HG03066 (cell line): Measurements from ENCODE around the gene PRSS37.
"Not testable (repeated sequence)": the region's sequence is repeated elsewhere in the genome, so short reads cannot be mapped to it uniquely, and the experiment has no call there.

ENCODE experiments used
- ATAC-seq: cut with Tn5 transposase; IDR thresholded peaks from one replicate; pipeline ENCODE4 v1.9.1; 2021; ENCODE audit warnings: low read depth; ENCODE audit not compliant: unreplicated experiment

The PRSS37 gene, protein sequence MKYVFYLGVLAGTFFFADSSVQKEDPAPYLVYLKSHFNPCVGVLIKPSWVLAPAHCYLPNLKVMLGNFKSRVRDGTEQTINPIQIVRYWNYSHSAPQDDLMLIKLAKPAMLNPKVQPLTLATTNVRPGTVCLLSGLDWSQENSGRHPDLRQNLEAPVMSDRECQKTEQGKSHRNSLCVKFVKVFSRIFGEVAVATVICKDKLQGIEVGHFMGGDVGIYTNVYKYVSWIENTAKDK

DNA sequence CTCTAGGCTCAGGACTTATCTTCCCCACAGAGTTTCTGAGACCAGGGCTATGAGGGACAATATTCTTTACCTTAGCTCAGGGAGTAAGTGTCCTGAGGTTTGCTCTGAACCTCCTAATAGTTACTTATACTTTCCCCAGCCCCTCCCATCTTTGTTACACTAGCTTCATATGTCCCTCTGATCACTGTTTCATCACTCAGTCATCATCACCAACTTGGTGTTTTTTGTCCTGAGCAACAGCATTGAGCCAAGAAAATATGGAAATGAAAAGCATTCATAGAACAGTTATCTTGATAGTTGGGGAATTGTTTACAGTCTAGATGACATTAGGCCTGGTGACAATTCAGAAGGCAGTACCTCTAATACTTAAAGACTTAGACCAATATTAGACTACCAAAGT is at the start of gene PRSS37:
Gene PRSS37 (minus strand): TSS at position 101 of the 400 bp plus-strand sequence. CDS start 436 bp downstream, outside the sequence.
- ATAC-seq: no peak

DNA sequence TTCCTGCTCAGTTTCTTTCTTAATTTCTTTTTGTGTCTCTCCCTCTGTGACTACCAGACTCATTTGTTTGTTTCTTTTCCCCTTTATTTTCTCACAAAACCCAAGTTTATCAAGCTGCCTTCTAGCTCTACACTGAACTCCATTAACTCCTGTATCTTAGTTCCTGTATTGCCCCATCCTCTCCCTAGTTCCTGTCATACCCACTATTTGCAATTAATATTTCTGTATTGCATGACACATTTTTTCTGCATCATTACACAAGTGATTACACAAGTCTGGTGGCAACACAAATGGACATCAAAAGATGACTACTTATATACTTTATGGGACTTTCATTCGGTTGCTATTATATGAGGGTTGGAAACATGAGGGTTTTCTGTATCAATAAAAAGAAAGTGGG is 48.0 kb upstream of the PRSS37 start:
- ATAC-seq: no peak

DNA sequence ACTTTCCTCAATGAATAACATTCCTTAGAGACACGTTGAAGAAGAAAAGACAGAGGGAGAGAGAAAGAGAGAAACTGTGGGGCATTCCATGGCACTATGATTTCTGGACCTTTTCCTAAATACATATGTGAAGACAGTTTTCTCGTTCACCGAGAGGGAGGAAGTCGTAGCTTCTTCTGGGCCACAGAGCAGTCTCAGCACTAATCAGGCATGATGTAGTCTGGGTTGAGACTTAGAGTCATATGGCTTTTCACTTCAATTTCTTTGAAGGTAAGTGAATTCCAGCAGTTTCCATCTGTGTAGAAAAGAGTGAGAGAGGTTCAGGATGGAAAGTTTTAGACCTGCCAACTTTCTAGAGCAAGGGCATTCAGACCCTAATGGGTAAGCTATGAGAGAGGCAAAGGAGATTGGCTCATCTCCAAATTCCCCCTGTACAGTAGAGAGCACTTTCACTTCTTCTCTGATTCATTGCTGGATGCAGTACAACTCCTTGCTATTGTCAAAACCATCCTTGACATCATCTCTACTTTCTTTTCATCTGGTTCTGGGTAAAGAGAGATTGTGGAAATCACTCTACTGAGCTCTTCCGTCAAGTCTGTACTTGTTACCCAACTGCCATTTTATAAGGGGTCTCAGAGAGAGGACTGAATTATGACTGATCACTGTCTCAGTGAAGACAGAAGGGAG is 43.4 kb upstream of the PRSS37 start:
- no peak for ATAC-seq

DNA sequence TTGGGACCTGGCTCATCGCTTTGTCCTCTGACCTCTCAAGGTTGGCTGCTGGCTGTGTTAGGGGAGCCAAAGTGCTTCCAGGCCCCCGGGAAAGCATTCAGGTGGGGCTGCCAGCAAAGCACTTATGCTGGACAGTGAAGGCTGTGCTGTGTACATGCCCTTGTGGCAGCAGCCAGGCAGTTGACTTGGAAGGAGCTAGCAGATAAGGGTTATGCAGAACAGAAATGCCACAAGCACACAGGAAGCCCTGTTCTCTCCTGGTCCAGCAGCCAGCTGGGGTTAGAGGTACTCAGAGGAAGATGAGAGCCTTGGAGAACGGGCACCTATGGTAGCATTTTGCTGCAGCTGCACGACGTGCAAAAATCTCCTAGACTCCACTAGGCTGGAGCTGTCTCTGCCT is 39.7 kb upstream of the PRSS37 start:
- ATAC-seq: no peak

DNA sequence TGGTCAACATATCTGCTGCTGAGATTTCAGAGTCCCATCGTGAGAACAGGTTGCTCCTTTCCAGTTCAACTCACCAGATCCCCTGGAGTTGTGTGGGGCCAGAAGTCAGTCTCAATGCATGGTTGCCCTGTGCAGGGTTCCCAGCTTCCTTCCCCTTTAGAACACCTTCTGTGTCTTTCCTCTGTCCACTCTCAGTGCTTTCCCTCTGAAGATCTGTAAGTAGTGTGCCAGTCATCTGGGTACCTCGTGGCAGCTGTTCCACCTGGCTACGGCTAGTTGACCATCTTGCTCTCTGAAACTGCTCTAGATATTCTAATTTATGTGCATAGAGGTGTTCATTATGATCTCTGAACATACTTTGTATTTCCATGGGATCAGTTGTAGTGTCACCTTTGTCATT is 36.1 kb upstream of the PRSS37 start:
- no peak for ATAC-seq

DNA sequence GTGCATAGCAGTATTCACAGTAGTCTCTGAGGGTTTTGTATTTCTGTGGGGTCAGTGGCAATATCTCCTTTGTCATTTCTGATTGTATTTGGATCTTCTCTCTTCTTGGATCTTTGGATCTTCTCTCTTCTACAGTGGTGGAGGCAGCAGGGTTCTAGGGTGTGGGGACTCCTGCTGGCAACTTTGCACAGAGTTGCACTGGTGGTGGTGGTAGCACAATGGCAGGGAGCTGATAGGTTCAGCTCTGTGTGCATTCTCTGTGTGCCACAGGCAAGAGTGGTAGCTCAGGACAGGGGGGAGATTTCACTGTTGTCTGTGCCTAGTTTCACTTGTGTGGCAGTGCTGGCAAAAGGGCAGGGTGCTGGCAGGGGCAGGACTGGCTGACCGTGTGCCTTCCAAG is 35.1 kb upstream of the PRSS37 start:
- no peak for ATAC-seq

DNA sequence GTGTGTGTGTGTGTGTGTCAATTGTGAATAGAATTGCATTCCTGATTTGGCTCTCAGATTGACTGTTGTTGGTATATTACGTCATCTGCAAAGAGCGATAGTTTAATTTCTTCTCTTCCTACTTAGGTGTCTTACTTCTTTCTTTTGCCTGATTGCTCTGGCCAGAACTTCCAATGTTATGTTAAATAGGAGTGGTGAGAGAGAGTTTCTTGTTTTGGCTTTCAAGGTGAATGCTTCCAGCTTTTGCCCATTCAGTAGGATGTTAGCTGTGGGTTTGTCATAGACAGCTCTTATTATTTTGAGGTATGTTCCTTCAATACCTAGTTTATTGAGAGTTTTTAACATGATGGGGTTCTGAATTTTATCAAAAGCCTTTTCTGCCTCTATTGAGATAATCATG is 34.2 kb upstream of the PRSS37 start:
- ATAC-seq: no peak

DNA sequence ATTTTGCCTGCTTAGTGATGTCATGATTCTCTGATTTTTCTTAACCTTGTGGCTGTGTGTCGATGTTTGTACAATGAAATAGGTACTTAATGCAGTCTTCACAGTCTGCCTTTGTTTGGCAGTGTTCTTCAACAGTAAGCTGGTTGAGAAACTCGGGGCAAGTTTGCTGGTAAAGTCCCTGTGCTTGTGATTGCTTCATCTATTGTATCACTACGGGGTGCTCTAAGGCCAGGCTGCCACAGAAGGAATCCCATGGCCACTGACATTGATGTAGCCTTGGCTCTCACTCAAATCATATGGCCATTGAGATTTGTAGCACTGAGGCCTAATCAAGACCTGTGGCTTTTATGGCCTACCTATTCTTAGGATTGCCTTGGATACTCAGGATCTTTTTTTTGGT is 33.5 kb upstream of the PRSS37 start:
- no peak for ATAC-seq

DNA sequence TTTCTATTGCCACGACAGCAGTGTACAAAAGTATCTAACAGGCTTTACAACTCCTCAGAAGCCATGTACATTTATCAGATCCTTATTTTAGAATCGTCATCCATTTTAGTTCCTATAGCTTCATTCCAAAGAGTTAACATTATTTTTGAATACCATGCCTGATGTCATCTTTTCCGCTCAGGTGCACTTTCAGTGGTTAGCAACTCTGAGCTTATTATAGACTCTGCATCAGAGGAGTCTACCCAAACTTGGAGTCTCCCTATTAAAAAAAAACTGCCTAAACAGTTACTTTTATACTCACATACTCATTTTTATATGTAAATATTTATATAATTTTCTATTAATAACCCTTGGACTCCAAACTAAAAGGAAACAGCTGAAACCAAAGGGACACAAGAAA is 31.6 kb upstream of the PRSS37 start:
- ATAC-seq: no peak

DNA sequence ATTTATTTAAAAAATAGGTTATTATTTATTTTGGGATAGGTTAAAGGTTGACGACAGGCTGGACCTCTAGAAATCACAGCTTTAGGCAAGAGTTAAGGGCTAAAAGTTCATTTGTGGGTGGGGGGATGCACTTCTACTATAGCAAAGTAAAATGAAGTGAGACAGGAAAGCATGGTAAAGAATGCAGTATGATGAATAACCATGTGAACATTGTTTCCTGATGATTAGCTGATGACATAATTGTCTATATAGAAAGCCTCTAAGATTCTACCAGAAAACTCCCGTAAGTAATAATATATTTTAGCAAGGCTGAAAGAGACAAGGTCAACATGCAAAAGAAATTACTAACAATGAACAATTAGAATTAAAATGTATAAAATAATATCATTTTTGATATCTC is 25.7 kb upstream of the PRSS37 start:
- no peak for ATAC-seq

DNA sequence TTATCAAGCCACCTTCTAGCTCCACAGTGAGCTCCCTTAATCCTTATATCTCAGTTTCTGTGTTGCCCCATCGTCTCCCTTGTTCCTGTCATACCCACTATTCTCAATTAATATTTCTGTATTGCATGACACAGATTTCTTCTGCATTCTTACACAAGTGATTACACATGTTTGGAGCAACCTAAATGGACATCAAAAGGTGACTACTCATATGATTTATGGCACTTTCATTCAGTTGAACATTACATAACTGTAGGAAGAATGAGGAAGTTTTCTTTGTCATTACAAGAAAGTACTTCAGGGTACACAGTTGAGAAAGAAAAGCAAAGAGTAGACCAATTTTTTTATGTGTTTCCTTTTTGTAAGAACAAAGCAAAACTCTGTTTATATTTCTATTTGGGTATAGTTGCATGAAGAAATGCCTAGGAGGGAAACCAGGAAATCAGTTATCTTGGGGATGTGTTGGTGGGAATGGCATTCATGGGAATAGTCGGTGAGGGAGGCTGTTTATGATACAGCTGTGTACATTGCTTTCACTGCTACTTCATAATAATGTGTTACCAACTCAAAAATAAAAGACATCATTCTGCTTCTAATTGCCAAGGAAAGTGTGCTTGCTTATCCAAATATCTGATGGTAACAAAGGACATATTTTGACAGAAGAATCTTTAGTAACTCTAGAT is 23.6 kb upstream of the PRSS37 start:
- no peak for ATAC-seq

DNA sequence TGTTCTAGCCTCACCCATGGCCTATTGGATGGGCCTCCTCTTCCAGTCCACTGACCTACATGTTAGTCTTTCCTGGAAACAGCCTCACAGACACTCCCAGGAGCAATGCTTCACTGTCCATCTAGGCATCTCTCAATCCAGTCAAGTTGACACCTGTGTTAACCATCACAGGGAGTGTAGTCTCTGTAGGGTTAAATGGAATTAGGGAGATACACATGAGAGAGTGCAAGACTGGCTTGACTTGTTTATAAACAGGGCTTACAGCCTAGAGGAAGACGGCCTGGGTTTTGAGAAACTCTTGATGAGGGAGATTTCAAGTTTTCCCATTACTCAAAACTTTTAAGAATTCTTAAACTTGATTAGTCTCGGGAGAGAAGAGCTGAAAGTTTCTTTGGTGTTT is 18.9 kb upstream of the PRSS37 start:
- ATAC-seq: no peak

DNA sequence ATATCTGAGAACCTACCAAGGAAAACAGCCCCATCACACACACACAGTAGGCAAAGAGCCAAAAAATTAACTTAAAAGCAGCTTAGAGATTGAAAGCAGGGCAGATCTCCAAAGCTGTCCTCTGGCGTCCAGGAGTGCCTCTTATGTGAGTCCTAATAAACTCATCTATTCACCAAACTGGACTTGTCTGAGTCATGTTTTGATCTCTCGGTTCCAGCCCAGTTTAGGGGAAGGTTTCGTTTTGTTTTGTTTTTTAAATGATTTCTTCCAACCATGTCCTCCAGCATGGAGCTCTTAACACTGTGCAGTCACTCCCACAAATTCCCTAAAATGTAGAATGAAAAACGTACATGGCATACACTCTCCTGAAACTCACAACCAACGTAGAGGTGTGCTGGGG is 6.7 kb upstream of the PRSS37 start:
- ATAC-seq: no peak

DNA sequence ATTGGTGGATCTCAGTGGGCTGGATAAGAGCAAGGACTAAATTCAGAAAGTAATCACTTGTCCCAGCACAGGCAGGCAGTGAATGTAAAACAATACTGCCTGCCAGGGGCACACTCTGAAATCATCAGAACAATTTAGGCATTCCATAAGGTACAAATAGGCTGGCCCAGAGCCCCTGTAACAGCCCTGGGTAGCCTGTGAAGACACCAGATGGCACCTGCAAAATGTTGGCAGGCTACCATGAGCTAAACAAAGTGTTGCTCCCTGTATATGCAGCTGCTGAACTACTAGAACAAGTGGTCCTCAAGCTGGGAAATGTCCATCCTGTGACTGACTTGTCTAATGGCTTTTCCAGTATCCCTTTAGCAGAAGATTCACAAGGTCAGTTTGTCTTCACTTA is 3.0 kb upstream of the PRSS37 start:
- no peak for ATAC-seq

DNA sequence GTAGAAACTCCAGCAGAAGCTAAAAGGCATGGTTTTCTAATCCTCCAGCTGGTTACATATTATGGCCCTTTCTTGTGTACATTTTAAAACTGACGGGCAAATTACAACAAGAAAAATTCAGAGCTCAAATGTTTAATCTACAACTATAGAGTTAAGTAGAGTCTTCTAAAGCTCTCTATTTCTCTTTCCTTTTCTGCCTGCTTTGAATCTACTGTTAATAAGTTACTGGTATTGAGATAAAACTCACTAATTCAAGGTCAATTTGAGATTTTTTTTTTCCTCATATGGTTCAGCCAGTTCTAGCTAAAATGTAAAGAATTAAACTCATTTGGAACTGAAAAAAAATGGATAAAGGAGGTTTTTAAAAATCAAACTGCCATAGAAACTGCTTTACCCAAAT is 1.6 kb upstream of the PRSS37 start:
- no peak for ATAC-seq

DNA sequence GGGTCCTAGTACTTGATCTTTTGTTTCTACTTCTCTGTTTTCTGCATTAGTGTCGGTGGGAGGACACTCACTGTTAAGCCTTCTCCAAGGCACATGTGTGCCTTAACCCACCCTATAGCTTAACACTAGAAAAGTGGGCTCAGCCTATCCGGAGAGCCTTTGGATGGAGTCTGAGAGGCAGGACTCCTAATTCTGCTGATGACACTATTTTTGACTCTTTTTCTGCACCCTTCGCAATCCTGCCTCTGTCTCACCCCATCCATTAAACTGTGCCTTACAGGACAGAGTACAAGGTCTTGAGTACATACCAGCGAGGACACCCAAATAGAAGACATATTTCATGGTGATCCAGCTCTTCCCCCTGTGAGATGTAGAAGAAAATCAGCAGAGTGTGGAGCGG is 577 bp downstream of the PRSS37 start:
- ATAC-seq: no peak

DNA sequence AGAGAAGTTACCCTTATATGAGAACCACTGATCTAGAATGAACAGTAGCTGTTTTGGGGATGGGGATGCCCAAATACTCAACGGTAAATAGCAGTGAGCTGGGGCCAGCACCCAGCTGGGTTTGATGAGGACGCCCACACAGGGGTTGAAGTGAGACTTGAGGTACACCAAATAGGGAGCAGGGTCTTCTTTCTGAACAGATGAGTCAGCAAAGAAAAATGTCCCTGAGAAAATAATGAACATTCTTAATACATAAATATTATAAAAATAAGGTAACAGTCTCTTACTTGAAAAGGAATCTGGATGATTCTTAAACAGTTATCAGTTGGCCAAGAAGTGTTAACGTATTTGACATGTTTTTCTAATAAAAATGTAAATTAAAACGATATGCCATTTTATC is 2.0 kb downstream of the PRSS37 start:
- ATAC-seq: no peak

DNA sequence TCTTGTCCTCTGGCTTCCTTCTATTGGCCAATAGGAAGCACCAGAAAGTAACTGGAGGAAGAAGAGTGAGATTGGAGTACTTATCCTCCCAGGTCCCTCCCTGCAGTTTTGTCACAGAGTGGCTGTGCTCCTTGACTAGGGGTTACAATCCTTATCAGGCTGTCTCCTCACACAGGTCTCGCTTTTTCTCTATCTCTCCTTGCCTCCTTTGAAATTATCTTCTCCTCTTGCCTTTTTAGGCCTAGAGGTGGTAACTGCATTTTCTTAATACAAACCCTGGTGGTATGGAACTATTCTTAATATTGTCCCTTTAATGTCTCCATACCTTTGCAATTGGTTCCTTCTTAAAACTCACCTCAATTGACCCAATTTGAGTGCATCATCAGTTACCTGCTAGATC is 2.7 kb downstream of the PRSS37 start:
- no peak for ATAC-seq

DNA sequence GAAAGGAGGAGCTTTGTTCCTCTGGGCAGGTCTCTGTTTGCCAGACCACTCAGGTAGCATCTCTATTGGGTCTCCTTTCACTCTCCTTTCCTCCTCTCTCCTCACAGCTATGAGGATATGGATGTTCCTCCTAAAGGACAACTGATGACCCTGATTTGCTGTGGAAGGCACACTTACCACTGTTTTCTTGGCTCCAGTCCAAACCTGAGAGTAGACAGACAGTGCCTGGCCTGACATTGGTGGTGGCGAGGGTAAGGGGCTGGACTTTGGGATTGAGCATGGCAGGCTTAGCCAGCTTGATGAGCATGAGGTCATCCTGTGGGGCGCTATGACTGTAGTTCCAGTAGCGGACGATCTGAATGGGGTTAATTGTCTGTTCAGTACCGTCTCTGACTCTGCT is 3.6 kb downstream of the PRSS37 start:
- ATAC-seq: no peak

DNA sequence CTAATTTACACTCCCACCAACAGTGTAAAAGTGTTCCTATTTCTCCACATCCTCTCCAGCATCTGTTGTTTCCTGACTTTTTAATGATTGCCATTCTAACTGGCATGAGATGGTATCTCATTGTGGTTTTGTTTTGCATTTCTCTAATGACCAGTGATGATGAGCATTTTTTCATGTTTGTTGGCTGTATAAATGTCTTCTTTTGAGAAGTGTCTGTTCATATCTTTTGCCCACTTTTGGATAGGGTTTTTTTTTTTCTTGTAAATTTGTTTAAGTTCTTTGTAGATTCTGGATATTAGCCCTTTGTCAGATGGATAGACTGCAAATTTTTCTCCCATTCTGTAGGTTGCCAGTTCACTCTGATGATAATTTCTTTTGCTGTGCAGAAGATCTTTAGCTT is 18.9 kb downstream of the PRSS37 start:
- ATAC-seq: not testable (repeated sequence)

DNA sequence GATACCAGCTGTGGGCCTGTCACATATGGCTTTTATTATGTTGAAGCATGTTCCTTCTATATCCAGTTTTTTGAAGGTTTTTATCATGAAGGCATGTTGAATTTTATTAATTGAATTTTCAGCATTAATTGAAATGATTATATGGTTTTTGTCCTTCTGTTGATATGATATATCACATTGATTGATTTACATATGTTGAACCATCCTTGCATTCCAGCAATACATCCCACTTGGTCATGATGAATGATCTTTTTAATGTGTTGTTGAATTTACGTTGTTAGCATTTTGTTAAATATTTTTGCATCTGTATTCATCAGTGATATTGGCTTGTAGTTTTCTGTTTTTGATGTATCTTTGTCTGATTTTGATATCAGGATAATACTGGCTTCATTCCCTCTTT is 21.2 kb downstream of the PRSS37 start:
- no peak for ATAC-seq

DNA sequence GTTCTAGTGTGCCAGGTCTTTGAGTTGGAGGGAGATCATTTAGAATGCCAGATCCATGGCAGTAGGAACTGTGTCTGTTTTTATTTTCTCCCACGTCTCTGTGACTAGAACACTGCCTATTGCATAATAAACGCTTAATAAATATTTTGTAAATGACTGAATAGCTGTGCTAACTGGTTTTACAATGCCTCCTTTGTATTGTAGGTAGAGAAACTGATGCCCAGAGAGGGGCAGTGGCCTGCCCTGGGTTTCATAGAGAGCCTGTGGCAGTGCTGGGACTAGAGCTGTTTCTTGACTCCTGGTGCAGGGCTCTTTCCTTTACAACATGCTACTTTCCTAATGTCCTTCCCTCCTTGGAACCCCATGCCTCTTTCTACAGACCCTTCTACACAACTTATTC is 48.8 kb downstream of the PRSS37 start:
- no peak for ATAC-seq
